ENCODE measurements around the gene CNTNAP2. TPM values are rescaled to one million over a fixed set of nuclear protein-coding genes. Genes with fewer than 3 reads are reported as not detected.

The CNTNAP2 gene
- total and polyA plus RNA-seq, 2 donors from 2014 or later, result 0.06 to 0.13 TPM

GRCh38 chr7:147452816-147453215 is 1336.2 kb downstream of the CNTNAP2 start:
- H3K36me3 ChIP-seq (ENCODE audit: control insufficient read depth in 2 of 3, insufficient read depth in 3 of 3, low read length in 3 of 3), result no peaks in the 10 kb centered on the region
- H3K9me3 ChIP-seq (ENCODE audit: control insufficient read depth in 2 of 3, insufficient read depth in 1 of 3, low read length in 3 of 3), result no peaks in the 10 kb centered on the region
- H3K27ac ChIP-seq (ENCODE audit: low read depth in 2 of 2, low read length in 2 of 2), result no peak overlapping the region
- no peak for DNase-seq
- H3K4me1 ChIP-seq (ENCODE audit: control insufficient read depth in 2 of 3, insufficient read depth in 2 of 3, low read depth in 1 of 3, low read length in 3 of 3), result no peaks in the 10 kb centered on the region
- no peak overlapping the region for H3K4me3 ChIP-seq (ENCODE audit: low read length in 3 of 3)
- no peak for FAIRE-seq
- TF ChIP-seq CTCF (IDR thresholded peaks at IDR 0.05; ENCODE audit: borderline replicate concordance, extremely low read depth, insufficient read depth), result no peak
- no peaks in the 10 kb centered on the region for H3K27me3 ChIP-seq (ENCODE audit: control insufficient read depth, insufficient read depth, low read length)
- intact Hi-C loops (cut with DNase I), result no loop called here
- H3K9ac ChIP-seq (ENCODE audit: low read length in 3 of 3), result no peak overlapping the region

- Histone ChIP-seq H3K36me3 (ENCODE audit: control insufficient read depth in 2 of 3, insufficient read depth in 3 of 3, low read length in 3 of 3) (no peaks in the 10 kb centered on the region), H3K9me3 (ENCODE audit: control insufficient read depth in 2 of 3, insufficient read depth in 1 of 3, low read length in 3 of 3) (no peaks in the 10 kb centered on the region), H3K4me1 (ENCODE audit: control insufficient read depth in 2 of 3, insufficient read depth in 2 of 3, low read depth in 1 of 3, low read length in 3 of 3) (no peaks in the 10 kb centered on the region), H3K9ac (ENCODE audit: low read length in 3 of 3) (no peak overlapping the region), H3K27ac (ENCODE audit: low read depth in 2 of 2, low read length in 2 of 2) (no peak overlapping the region), H3K27me3 (ENCODE audit: control insufficient read depth, insufficient read depth, low read length) (no peaks in the 10 kb centered on the region), H3K4me3 (ENCODE audit: low read length in 3 of 3) (no peak overlapping the region)
- no peak for TF ChIP-seq CTCF (IDR thresholded peaks at IDR 0.05; ENCODE audit: borderline replicate concordance, extremely low read depth, insufficient read depth)
- DNase-seq, result no peak
- no peak for FAIRE-seq
- intact Hi-C loops (cut with DNase I), result no loop called here
These were observed 1348.6 kb downstream of the CNTNAP2 start for GRCh38 chr7:147465223-147465622.

- FAIRE-seq (no peak), DNase-seq (no peak)
- intact Hi-C loops (cut with DNase I), result no loop called here
- Histone ChIP-seq H3K9ac (ENCODE audit: low read length in 3 of 3) (no peak overlapping the region), H3K27me3 (ENCODE audit: control insufficient read depth, insufficient read depth, low read length) (no peaks in the 10 kb centered on the region), H3K9me3 (ENCODE audit: control insufficient read depth in 2 of 3, insufficient read depth in 1 of 3, low read length in 3 of 3) (no peaks in the 10 kb centered on the region), H3K4me1 (ENCODE audit: control insufficient read depth in 2 of 3, insufficient read depth in 2 of 3, low read depth in 1 of 3, low read length in 3 of 3) (no peaks in the 10 kb centered on the region), H3K4me3 (ENCODE audit: low read length in 3 of 3) (no peak overlapping the region), H3K36me3 (ENCODE audit: control insufficient read depth in 2 of 3, insufficient read depth in 3 of 3, low read length in 3 of 3) (no peaks in the 10 kb centered on the region), H3K27ac (ENCODE audit: low read depth in 2 of 2, low read length in 2 of 2) (no peak overlapping the region)
- no peak for TF ChIP-seq CTCF (IDR thresholded peaks at IDR 0.05; ENCODE audit: borderline replicate concordance, extremely low read depth, insufficient read depth)
These were observed 1356.0 kb downstream of the CNTNAP2 start for GRCh38 chr7:147472556-147472955.

- intact Hi-C loops (cut with DNase I), result no loop called here
- Histone ChIP-seq H3K9ac (ENCODE audit: low read length in 3 of 3) (no peak overlapping the region), H3K36me3 (ENCODE audit: control insufficient read depth in 2 of 3, insufficient read depth in 3 of 3, low read length in 3 of 3) (no peaks in the 10 kb centered on the region), H3K4me1 (ENCODE audit: control insufficient read depth in 2 of 3, insufficient read depth in 2 of 3, low read depth in 1 of 3, low read length in 3 of 3) (no peaks in the 10 kb centered on the region), H3K27ac (ENCODE audit: low read depth in 2 of 2, low read length in 2 of 2) (no peak overlapping the region), H3K9me3 (ENCODE audit: control insufficient read depth in 2 of 3, insufficient read depth in 1 of 3, low read length in 3 of 3) (no peaks in the 10 kb centered on the region), H3K4me3 (ENCODE audit: low read length in 3 of 3) (no peak overlapping the region), H3K27me3 (ENCODE audit: control insufficient read depth, insufficient read depth, low read length) (no peaks in the 10 kb centered on the region)
- TF ChIP-seq CTCF (IDR thresholded peaks at IDR 0.05; ENCODE audit: borderline replicate concordance, extremely low read depth, insufficient read depth), result no peak
- no peak for DNase-seq
- no peak for FAIRE-seq
These were observed 1358.3 kb downstream of the CNTNAP2 start for GRCh38 chr7:147474862-147475261.
